ENCODE results near the gene TMX4. TPM values are rescaled to one million over a fixed set of nuclear protein-coding genes. Genes with fewer than 3 reads are reported as not detected.
A peak's percentile ranks its signal among the peaks of the same experiment; 100 is the strongest.

TMX4 gene
- total and polyA plus RNA-seq, 7 donors, result 3.0 to 93.8 (median 63.4) TPM

GRCh38 chr20:7981374-7981773, 38.2 kb downstream of the TMX4 start:
- no peaks in the 10 kb centered on the region for H3K4me1 ChIP-seq
- no peaks in the 10 kb centered on the region for H3K27me3 ChIP-seq
- H3K4me3 ChIP-seq, result no peak overlapping the region
- no peak for DNase-seq
- H3K9me3 ChIP-seq, result no peaks in the 10 kb centered on the region
- intact Hi-C loops (cut with DNase I), result loop anchor here (5.0 kb wide), 2 partner anchors 44 to 741 kb away; no protein-coding TSS in a partner anchor
- TF ChIP-seq POLR2A (IDR thresholded peaks at IDR 0.05) (no peak), CTCF (IDR thresholded peaks at IDR 0.05) (no peak), EP300 (IDR thresholded peaks at IDR 0.05) (no peak), POLR2AphosphoS5 (IDR thresholded peaks at IDR 0.05) (no peak)
- no peak overlapping the region for H3K27ac ChIP-seq
- peaks cover 5 to 59% (median 11%) of the 10 kb centered on the region in 4 donors for H3K36me3 ChIP-seq

- TF ChIP-seq EP300 (IDR thresholded peaks at IDR 0.05) (no peak), CTCF (IDR thresholded peaks at IDR 0.05) (peak; percentile 11 to 61 (median 28))
- no peak for DNase-seq
- Histone ChIP-seq H3K27me3 (no peaks in the 10 kb centered on the region), H3K9me3 (no peaks in the 10 kb centered on the region), H3K4me1 (no peaks in the 10 kb centered on the region), H3K27ac (no peak overlapping the region), H3K4me3 (no peak overlapping the region), H3K36me3 (peaks cover 5 to 50% (median 11%) of the 10 kb centered on the region in 4 donors)
- intact Hi-C loops (cut with DNase I), result loop anchor here (5.0 kb wide), 2 partner anchors 43 to 742 kb away; no protein-coding TSS in a partner anchor
- WGBS, 2 donors, result 71 to 73% methylated on average over 10 of the region's 10 CpGs
These were observed 39.1 kb downstream of the TMX4 start for GRCh38 chr20:7980332-7981046.

- WGBS, 2 donors, result 92 to 93% methylated on average over 5 of the region's 5 CpGs
- no peaks in the 10 kb centered on the region for H3K27me3 ChIP-seq
- peaks cover 5 to 25% (median 11%) of the 10 kb centered on the region in 4 donors for H3K36me3 ChIP-seq
- no peak overlapping the region for H3K27ac ChIP-seq
- no peaks in the 10 kb centered on the region for H3K9me3 ChIP-seq
- no peaks in the 10 kb centered on the region for H3K4me1 ChIP-seq
- intact Hi-C loops (cut with DNase I), result no loop called here
- TF ChIP-seq CTCF (IDR thresholded peaks at IDR 0.05) (no peak), POLR2AphosphoS5 (IDR thresholded peaks at IDR 0.05) (no peak), EP300 (IDR thresholded peaks at IDR 0.05) (no peak), POLR2A (IDR thresholded peaks at IDR 0.05) (no peak)
- H3K4me3 ChIP-seq, result no peak overlapping the region
- DNase-seq, result no peak
These were observed 41.9 kb downstream of the TMX4 start for GRCh38 chr20:7977709-7978108.

- 81 to 83% methylated on average over 9 of the region's 9 CpGs for WGBS, 2 donors
- intact Hi-C loops (cut with DNase I), result no loop called here
These were observed 43.6 kb downstream of the TMX4 start for GRCh38 chr20:7975851-7976414.

GRCh38 chr20:7974785-7975435, 44.7 kb downstream of the TMX4 start:
- H3K4me3 ChIP-seq, result no peak overlapping the region
- TF ChIP-seq POLR2AphosphoS5 (IDR thresholded peaks at IDR 0.05), result no peak
- no peak for TF ChIP-seq CTCF (IDR thresholded peaks at IDR 0.05)
- TF ChIP-seq EP300 (IDR thresholded peaks at IDR 0.05), result no peak
- TF ChIP-seq POLR2A (IDR thresholded peaks at IDR 0.05), result no peak
- WGBS, 2 donors, result 77 to 91% methylated on average over 4 of the region's 4 CpGs
- H3K4me1 ChIP-seq, result no peaks in the 10 kb centered on the region
- no peaks in the 10 kb centered on the region for H3K27me3 ChIP-seq
- H3K36me3 ChIP-seq, result peaks cover 0 to 1% (median 0%) of the 10 kb centered on the region in 4 donors
- DNase-seq, result no peak
- H3K27ac ChIP-seq, result no peak overlapping the region
- H3K9me3 ChIP-seq, result no peaks in the 10 kb centered on the region
- intact Hi-C loops (cut with DNase I), result no loop called here

More at GRCh38 chr20:7975851-7976414, 43.6 kb downstream of the TMX4 start:
- no peak for DNase-seq
- Histone ChIP-seq H3K4me1 (no peaks in the 10 kb centered on the region), H3K27ac (no peak overlapping the region), H3K36me3 (peaks cover 0 to 8% (median 0%) of the 10 kb centered on the region in 4 donors), H3K27me3 (no peaks in the 10 kb centered on the region), H3K4me3 (no peak overlapping the region), H3K9me3 (no peaks in the 10 kb centered on the region)
- no peak for TF ChIP-seq POLR2AphosphoS5 (IDR thresholded peaks at IDR 0.05)
- TF ChIP-seq POLR2A (IDR thresholded peaks at IDR 0.05), result no peak
